ENCODE results near the gene SSC5D.

The SSC5D gene

GRCh38 chr19:55478364-55478763 lies 9.9 kb upstream of the SSC5D start:
- Histone ChIP-seq H3K4me1 (ENCODE audit: control insufficient read depth, insufficient read depth, low read length) (peaks cover 12% of the 10 kb centered on the region), H3K27me3 (ENCODE audit: control insufficient read depth, insufficient read depth, low read length) (no peaks in the 10 kb centered on the region), H3K9me3 (ENCODE audit: control insufficient read depth, insufficient read depth, low read length) (no peaks in the 10 kb centered on the region), H3K9ac (ENCODE audit: low read depth, low read length) (no peak overlapping the region), H3K4me3 (ENCODE audit: low read depth, low read length) (no peak overlapping the region), H3K36me3 (ENCODE audit: control insufficient read depth, insufficient read depth, low read length) (peaks cover 8% of the 10 kb centered on the region)

GRCh38 chr19:55479045-55479444 lies 9.2 kb upstream of the SSC5D start:
- no peaks in the 10 kb centered on the region for H3K27me3 ChIP-seq (ENCODE audit: control insufficient read depth, insufficient read depth, low read length)
- H3K4me3 ChIP-seq (ENCODE audit: low read depth, low read length), result no peak overlapping the region
- no peaks in the 10 kb centered on the region for H3K9me3 ChIP-seq (ENCODE audit: control insufficient read depth, insufficient read depth, low read length)
- H3K4me1 ChIP-seq (ENCODE audit: control insufficient read depth, insufficient read depth, low read length), result peaks cover 12% of the 10 kb centered on the region
- no peak overlapping the region for H3K9ac ChIP-seq (ENCODE audit: low read depth, low read length)
- peaks cover 8% of the 10 kb centered on the region for H3K36me3 ChIP-seq (ENCODE audit: control insufficient read depth, insufficient read depth, low read length)

- no peak overlapping the region for H3K9ac ChIP-seq (ENCODE audit: low read depth, low read length)
- H3K4me1 ChIP-seq (ENCODE audit: control insufficient read depth, insufficient read depth, low read length), result peaks cover 10% of the 10 kb centered on the region
- H3K36me3 ChIP-seq (ENCODE audit: control insufficient read depth, insufficient read depth, low read length), result peaks cover 8% of the 10 kb centered on the region
- H3K9me3 ChIP-seq (ENCODE audit: control insufficient read depth, insufficient read depth, low read length), result no peaks in the 10 kb centered on the region
- no peak overlapping the region for H3K4me3 ChIP-seq (ENCODE audit: low read depth, low read length)
- H3K27me3 ChIP-seq (ENCODE audit: control insufficient read depth, insufficient read depth, low read length), result no peaks in the 10 kb centered on the region
Observed at GRCh38 chr19:55479451-55480230, 8.6 kb upstream of the SSC5D start.

GRCh38 chr19:55481148-55481793 lies 7.0 kb upstream of the SSC5D start:
- H3K4me3 ChIP-seq (ENCODE audit: low read depth, low read length), result no peak overlapping the region
- H3K27me3 ChIP-seq (ENCODE audit: control insufficient read depth, insufficient read depth, low read length), result no peaks in the 10 kb centered on the region
- no peaks in the 10 kb centered on the region for H3K9me3 ChIP-seq (ENCODE audit: control insufficient read depth, insufficient read depth, low read length)
- H3K9ac ChIP-seq (ENCODE audit: low read depth, low read length), result no peak overlapping the region
- H3K4me1 ChIP-seq (ENCODE audit: control insufficient read depth, insufficient read depth, low read length), result peaks cover 4% of the 10 kb centered on the region
- H3K36me3 ChIP-seq (ENCODE audit: control insufficient read depth, insufficient read depth, low read length), result peaks cover 8% of the 10 kb centered on the region

- no peak overlapping the region for H3K9ac ChIP-seq (ENCODE audit: low read depth, low read length)
- H3K36me3 ChIP-seq (ENCODE audit: control insufficient read depth, insufficient read depth, low read length), result peaks cover 8% of the 10 kb centered on the region
- H3K4me1 ChIP-seq (ENCODE audit: control insufficient read depth, insufficient read depth, low read length), result peaks cover 4% of the 10 kb centered on the region
- no peak overlapping the region for H3K4me3 ChIP-seq (ENCODE audit: low read depth, low read length)
- no peaks in the 10 kb centered on the region for H3K9me3 ChIP-seq (ENCODE audit: control insufficient read depth, insufficient read depth, low read length)
- no peaks in the 10 kb centered on the region for H3K27me3 ChIP-seq (ENCODE audit: control insufficient read depth, insufficient read depth, low read length)
Observed at GRCh38 chr19:55481794-55482155, 6.5 kb upstream of the SSC5D start.

- Histone ChIP-seq H3K4me1 (ENCODE audit: control insufficient read depth, insufficient read depth, low read length) (peaks cover 9% of the 10 kb centered on the region), H3K36me3 (ENCODE audit: control insufficient read depth, insufficient read depth, low read length) (peaks cover 8% of the 10 kb centered on the region), H3K4me3 (ENCODE audit: low read depth, low read length) (no peak overlapping the region), H3K27me3 (ENCODE audit: control insufficient read depth, insufficient read depth, low read length) (no peaks in the 10 kb centered on the region), H3K9ac (ENCODE audit: low read depth, low read length) (no peak overlapping the region), H3K9me3 (ENCODE audit: control insufficient read depth, insufficient read depth, low read length) (no peaks in the 10 kb centered on the region)
Observed at GRCh38 chr19:55482156-55482961, 5.9 kb upstream of the SSC5D start.

GRCh38 chr19:55482967-55483705 lies 5.1 kb upstream of the SSC5D start:
- Histone ChIP-seq H3K36me3 (ENCODE audit: control insufficient read depth, insufficient read depth, low read length) (peaks cover 8% of the 10 kb centered on the region), H3K9me3 (ENCODE audit: control insufficient read depth, insufficient read depth, low read length) (no peaks in the 10 kb centered on the region), H3K4me1 (ENCODE audit: control insufficient read depth, insufficient read depth, low read length) (peaks cover 14% of the 10 kb centered on the region)

GRCh38 chr19:55483706-55484592 lies 4.3 kb upstream of the SSC5D start:
- peak overlapping the region; percentile 47 for H3K9ac ChIP-seq (ENCODE audit: low read depth, low read length)
- H3K4me3 ChIP-seq (ENCODE audit: low read depth, low read length), result peak overlapping the region; percentile 75
- H3K27me3 ChIP-seq (ENCODE audit: control insufficient read depth, insufficient read depth, low read length), result no peaks in the 10 kb centered on the region
- peaks cover 8% of the 10 kb centered on the region for H3K36me3 ChIP-seq (ENCODE audit: control insufficient read depth, insufficient read depth, low read length)
- H3K4me1 ChIP-seq (ENCODE audit: control insufficient read depth, insufficient read depth, low read length), result peaks cover 16% of the 10 kb centered on the region
- no peaks in the 10 kb centered on the region for H3K9me3 ChIP-seq (ENCODE audit: control insufficient read depth, insufficient read depth, low read length)

More at GRCh38 chr19:55482967-55483705, 5.1 kb upstream of the SSC5D start:
- Histone ChIP-seq H3K4me3 (ENCODE audit: low read depth, low read length) (no peak overlapping the region), H3K27me3 (ENCODE audit: control insufficient read depth, insufficient read depth, low read length) (no peaks in the 10 kb centered on the region), H3K9ac (ENCODE audit: low read depth, low read length) (no peak overlapping the region)

- Histone ChIP-seq H3K9me3 (ENCODE audit: control insufficient read depth, insufficient read depth, low read length) (no peaks in the 10 kb centered on the region), H3K4me3 (ENCODE audit: low read depth, low read length) (peak within 1 kb of the TSS; percentile 75), H3K36me3 (ENCODE audit: control insufficient read depth, insufficient read depth, low read length) (peaks cover 8% of the 10 kb centered on the region), H3K27me3 (ENCODE audit: control insufficient read depth, insufficient read depth, low read length) (no peaks in the 10 kb centered on the region), H3K9ac (ENCODE audit: low read depth, low read length) (peak within 1 kb of the TSS; percentile 65), H3K4me1 (ENCODE audit: control insufficient read depth, insufficient read depth, low read length) (peaks cover 19% of the 10 kb centered on the region)
Observed at GRCh38 chr19:55484593-55485438, 3.4 kb upstream of the SSC5D start, which contains the start of gene NAT14. NAT14 (plus strand) TSS chr19:55485188; CDS start chr19:55485709, 521 bp downstream.

- H3K4me1 ChIP-seq (ENCODE audit: control insufficient read depth, insufficient read depth, low read length), result peaks cover 19% of the 10 kb centered on the region
Observed at GRCh38 chr19:55485439-55486011, 2.7 kb upstream of the SSC5D start.

More at GRCh38 chr19:55485439-55486011, 2.7 kb upstream of the SSC5D start:
- Histone ChIP-seq H3K36me3 (ENCODE audit: control insufficient read depth, insufficient read depth, low read length) (peaks cover 8% of the 10 kb centered on the region), H3K9ac (ENCODE audit: low read depth, low read length) (peak overlapping the region; percentile 65), H3K9me3 (ENCODE audit: control insufficient read depth, insufficient read depth, low read length) (no peaks in the 10 kb centered on the region), H3K27me3 (ENCODE audit: control insufficient read depth, insufficient read depth, low read length) (no peaks in the 10 kb centered on the region), H3K4me3 (ENCODE audit: low read depth, low read length) (peak overlapping the region; percentile 75)
